HTR-8/SVneo (cell line): ENCODE results near the gene KSR1.
"Not testable (repeated sequence)": the region's sequence is repeated elsewhere in the genome, so short reads cannot be mapped to it uniquely, and the experiment has no call there.

ENCODE experiments used
- DNase-seq: peaks from one replicate; pipeline ENCODE4 v3.0.0; 2011; ENCODE audit warnings: low spot score, mixed read lengths; ENCODE audit not compliant: insufficient read length
- FAIRE-seq: peaks from 2 replicates; lab custom pipeline; 2011; peaks lifted over from hg19 to GRCh38; lab: Jason Lieb, UNC

Gene KSR1

GRCh38 chr17:27451906-27452305 lies 4.3 kb upstream of the KSR1 start:
- DNase-seq (no peak), FAIRE-seq (no peak)

GRCh38 chr17:27452828-27453227 lies 3.4 kb upstream of the KSR1 start:
- FAIRE-seq (no peak), DNase-seq (no peak)

- FAIRE-seq (no peak), DNase-seq (no peak)
Observed at GRCh38 chr17:27453471-27453870, 2.8 kb upstream of the KSR1 start.

GRCh38 chr17:27454089-27454488 lies 2.2 kb upstream of the KSR1 start:
- DNase-seq, result no peak
- FAIRE-seq, result no peak

- no peak for FAIRE-seq
- no peak for DNase-seq
Observed at GRCh38 chr17:27455236-27455913, 873 bp upstream of the KSR1 start.

- DNase-seq (no peak), FAIRE-seq (no peak)
Observed at GRCh38 chr17:27456681-27457359, 572 bp downstream of the KSR1 start.

GRCh38 chr17:27457360-27457715 lies 1.1 kb downstream of the KSR1 start:
- FAIRE-seq (no peak), DNase-seq (no peak)

- DNase-seq (no peak), FAIRE-seq (no peak)
Observed at GRCh38 chr17:27457731-27458523, 1.7 kb downstream of the KSR1 start.

GRCh38 chr17:27458524-27458908 lies 2.3 kb downstream of the KSR1 start:
- DNase-seq (no peak), FAIRE-seq (no peak)

- DNase-seq (no peak), FAIRE-seq (no peak)
Observed at GRCh38 chr17:27459433-27459832, 3.2 kb downstream of the KSR1 start.

- no peak for FAIRE-seq
- no peak for DNase-seq
Observed at GRCh38 chr17:27460196-27460725, 4.0 kb downstream of the KSR1 start.

GRCh38 chr17:27461192-27461859 lies 5.1 kb downstream of the KSR1 start:
- no peak for FAIRE-seq
- no peak for DNase-seq

- DNase-seq, result no peak
- no peak for FAIRE-seq
Observed at GRCh38 chr17:27462149-27462548, 5.9 kb downstream of the KSR1 start.

- FAIRE-seq (no peak), DNase-seq (no peak)
Observed at GRCh38 chr17:27462714-27463113, 6.5 kb downstream of the KSR1 start.

GRCh38 chr17:27463235-27463677 lies 7.0 kb downstream of the KSR1 start:
- DNase-seq, result no peak
- FAIRE-seq, result no peak

GRCh38 chr17:27464019-27464418 lies 7.8 kb downstream of the KSR1 start:
- DNase-seq, FAIRE-seq: not testable (repeated sequence)

GRCh38 chr17:27464431-27464830 lies 8.2 kb downstream of the KSR1 start:
- DNase-seq, result no peak
- no peak for FAIRE-seq

GRCh38 chr17:27465875-27466274 lies 9.6 kb downstream of the KSR1 start:
- not testable (repeated sequence) for FAIRE-seq, DNase-seq

GRCh38 chr17:27466376-27466742 lies 10.1 kb downstream of the KSR1 start:
- DNase-seq (no peak), FAIRE-seq (no peak)

GRCh38 chr17:27466743-27467375 lies 10.6 kb downstream of the KSR1 start:
- DNase-seq, result no peak

More at GRCh38 chr17:27466743-27467375, 10.6 kb downstream of the KSR1 start:
- FAIRE-seq, result no peak
